ENCODE results near the gene COL6A2. TPM values are rescaled to one million over a fixed set of nuclear protein-coding genes. Genes with fewer than 3 reads are reported as not detected.

Gene COL6A2
- total RNA-seq, 1 donor from 2014 or later, result 227 TPM

DNA sequence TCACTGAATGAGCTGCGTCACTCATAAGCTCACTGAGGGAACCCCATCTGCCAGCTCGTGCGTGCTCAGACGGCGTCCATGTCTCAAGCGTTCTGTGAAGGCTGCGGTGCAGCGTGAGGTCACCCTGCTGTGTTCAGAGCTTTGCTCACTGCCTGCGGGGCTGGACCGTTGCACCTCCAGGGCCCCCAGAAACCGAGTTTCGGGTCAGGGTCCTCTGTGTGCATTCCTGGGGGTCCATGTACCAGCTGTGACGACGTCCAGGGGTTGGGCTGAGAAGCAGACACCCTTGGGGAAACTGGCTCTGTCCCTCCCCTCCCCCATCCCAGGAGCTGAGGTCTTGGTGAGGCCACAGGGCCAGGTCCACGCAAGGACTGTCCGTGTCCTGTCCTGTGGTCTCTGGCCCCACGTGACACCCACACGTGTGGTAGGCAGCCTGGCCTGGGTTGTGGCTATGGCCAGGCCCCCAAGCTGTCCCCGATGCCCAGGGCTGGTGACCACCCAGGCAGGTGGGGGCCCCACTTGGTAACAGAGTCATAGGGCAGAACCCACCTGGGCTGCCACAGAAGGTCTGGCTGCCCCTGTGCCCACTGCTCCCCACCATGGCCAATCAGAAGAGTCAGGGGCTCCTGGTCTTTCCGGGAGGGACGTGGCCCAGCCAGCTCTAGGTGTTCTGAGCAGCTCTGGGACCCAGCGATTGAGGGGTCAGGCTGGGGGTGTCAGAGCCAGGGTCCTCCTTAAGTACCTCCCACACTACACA, 33.1 kb downstream of the COL6A2 start:
- peak; percentile 40 for DNase-seq
- peak in 1 of 2 donors; percentile 15 for ATAC-seq
- no peaks in the 10 kb centered on the region for H3K27me3 ChIP-seq (ENCODE audit: low read depth)
- no peak for TF ChIP-seq CTCF (IDR thresholded peaks at IDR 0.05)
- H3K27ac ChIP-seq, result no peak overlapping the region
- H3K4me3 ChIP-seq, result no peak overlapping the region
- H3K4me1 ChIP-seq, result no peaks in the 10 kb centered on the region
- intact Hi-C loops (cut with DNase I), result no loop called here
- H3K36me3 ChIP-seq, result no peaks in the 10 kb centered on the region
- H3K9me3 ChIP-seq, result no peaks in the 10 kb centered on the region

GRCh38 chr21:46131588-46131837, 33.6 kb downstream of the COL6A2 start:
- DNase-seq, result no peak
- intact Hi-C loops (cut with DNase I), result no loop called here
- no peaks in the 10 kb centered on the region for H3K36me3 ChIP-seq
- H3K9me3 ChIP-seq, result no peaks in the 10 kb centered on the region
- no peak overlapping the region for H3K4me3 ChIP-seq
- ATAC-seq, result no peak
- no peak overlapping the region for H3K27ac ChIP-seq
- TF ChIP-seq CTCF (IDR thresholded peaks at IDR 0.05), result no peak
- no peaks in the 10 kb centered on the region for H3K27me3 ChIP-seq (ENCODE audit: low read depth)
- no peaks in the 10 kb centered on the region for H3K4me1 ChIP-seq

DNA sequence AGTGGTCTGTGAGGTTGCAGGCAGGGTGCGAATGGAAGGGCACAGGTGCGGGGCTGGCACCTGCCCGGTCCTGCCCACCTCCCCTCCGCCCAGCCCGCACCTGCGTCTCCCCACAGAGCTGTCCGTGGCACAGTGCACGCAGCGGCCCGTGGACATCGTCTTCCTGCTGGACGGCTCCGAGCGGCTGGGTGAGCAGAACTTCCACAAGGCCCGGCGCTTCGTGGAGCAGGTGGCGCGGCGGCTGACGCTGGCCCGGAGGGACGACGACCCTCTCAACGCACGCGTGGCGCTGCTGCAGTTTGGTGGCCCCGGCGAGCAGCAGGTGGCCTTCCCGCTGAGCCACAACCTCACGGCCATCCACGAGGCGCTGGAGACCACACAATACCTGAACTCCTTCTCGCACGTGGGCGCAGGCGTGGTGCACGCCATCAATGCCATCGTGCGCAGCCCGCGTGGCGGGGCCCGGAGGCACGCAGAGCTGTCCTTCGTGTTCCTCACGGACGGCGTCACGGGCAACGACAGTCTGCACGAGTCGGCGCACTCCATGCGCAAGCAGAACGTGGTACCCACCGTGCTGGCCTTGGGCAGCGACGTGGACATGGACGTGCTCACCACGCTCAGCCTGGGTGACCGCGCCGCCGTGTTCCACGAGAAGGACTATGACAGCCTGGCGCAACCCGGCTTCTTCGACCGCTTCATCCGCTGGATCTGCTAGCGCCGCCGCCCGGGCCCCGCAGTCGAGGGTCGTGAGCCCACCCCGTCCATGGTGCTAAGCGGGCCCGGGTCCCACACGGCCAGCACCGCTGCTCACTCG, 34.1 kb downstream of the COL6A2 start:
- no peaks in the 10 kb centered on the region for H3K36me3 ChIP-seq
- ATAC-seq, result peak in 1 of 2 donors; percentile 19

GRCh38 chr21:46135782-46136395, 38.0 kb downstream of the COL6A2 start:
- H3K27ac ChIP-seq, result no peak overlapping the region
- no peak for ATAC-seq
- no peaks in the 10 kb centered on the region for H3K36me3 ChIP-seq
- peaks cover 9% of the 10 kb centered on the region for H3K27me3 ChIP-seq (ENCODE audit: low read depth)
- no peak overlapping the region for H3K4me3 ChIP-seq
- intact Hi-C loops (cut with DNase I), result no loop called here
- H3K9me3 ChIP-seq, result no peaks in the 10 kb centered on the region
- TF ChIP-seq CTCF (IDR thresholded peaks at IDR 0.05), result no peak
- H3K4me1 ChIP-seq, result no peaks in the 10 kb centered on the region
- no peak for DNase-seq

More for the DNA sequence above, 34.1 kb downstream of the COL6A2 start:
- no peaks in the 10 kb centered on the region for H3K9me3 ChIP-seq
- no peak overlapping the region for H3K27ac ChIP-seq
- H3K4me3 ChIP-seq, result no peak overlapping the region
- intact Hi-C loops (cut with DNase I), result no loop called here
- no peaks in the 10 kb centered on the region for H3K4me1 ChIP-seq
- peaks cover 4% of the 10 kb centered on the region for H3K27me3 ChIP-seq (ENCODE audit: low read depth)
- no peak for TF ChIP-seq CTCF (IDR thresholded peaks at IDR 0.05)
- DNase-seq, result peak; percentile 45

GRCh38 chr21:46136739-46137349, 38.9 kb downstream of the COL6A2 start:
- ATAC-seq, result no peak
- TF ChIP-seq CTCF (IDR thresholded peaks at IDR 0.05), result no peak
- no peaks in the 10 kb centered on the region for H3K36me3 ChIP-seq
- no peaks in the 10 kb centered on the region for H3K4me1 ChIP-seq
- H3K9me3 ChIP-seq, result no peaks in the 10 kb centered on the region
- intact Hi-C loops (cut with DNase I), result no loop called here
- H3K27me3 ChIP-seq (ENCODE audit: low read depth), result peaks cover 9% of the 10 kb centered on the region
- no peak for DNase-seq
- H3K27ac ChIP-seq, result no peak overlapping the region
- no peak overlapping the region for H3K4me3 ChIP-seq
